GM18868 (cell line): Measurements from ENCODE around the gene BEND7.
A peak's percentile ranks its signal among the peaks of the same experiment; 100 is the strongest.
"Not testable (repeated sequence)": the region's sequence is repeated elsewhere in the genome, so short reads cannot be mapped to it uniquely, and the experiment has no call there.

Source experiments
- ATAC-seq: cut with Tn5 transposase; IDR thresholded peaks from one replicate; pipeline ENCODE4 v1.9.1; 2021; ENCODE audit warnings: mild to moderate bottlenecking, moderate library complexity; ENCODE audit not compliant: unreplicated experiment

Gene BEND7, protein sequence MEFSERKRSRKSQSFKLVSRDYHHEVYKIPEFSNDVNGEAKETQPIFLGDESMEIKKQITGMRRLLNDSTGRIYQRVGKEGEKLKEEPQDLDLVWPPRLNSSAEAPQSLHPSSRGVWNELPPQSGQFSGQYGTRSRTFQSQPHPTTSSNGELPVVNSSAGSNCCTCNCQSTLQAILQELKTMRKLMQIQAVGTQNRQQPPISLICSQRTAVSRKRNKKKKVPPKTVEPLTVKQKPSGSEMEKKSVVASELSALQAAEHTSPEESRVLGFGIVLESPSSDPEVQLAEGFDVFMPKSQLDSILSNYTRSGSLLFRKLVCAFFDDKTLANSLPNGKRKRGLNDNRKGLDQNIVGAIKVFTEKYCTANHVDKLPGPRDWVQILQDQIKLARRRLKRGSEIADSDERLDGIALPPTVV

DNA sequence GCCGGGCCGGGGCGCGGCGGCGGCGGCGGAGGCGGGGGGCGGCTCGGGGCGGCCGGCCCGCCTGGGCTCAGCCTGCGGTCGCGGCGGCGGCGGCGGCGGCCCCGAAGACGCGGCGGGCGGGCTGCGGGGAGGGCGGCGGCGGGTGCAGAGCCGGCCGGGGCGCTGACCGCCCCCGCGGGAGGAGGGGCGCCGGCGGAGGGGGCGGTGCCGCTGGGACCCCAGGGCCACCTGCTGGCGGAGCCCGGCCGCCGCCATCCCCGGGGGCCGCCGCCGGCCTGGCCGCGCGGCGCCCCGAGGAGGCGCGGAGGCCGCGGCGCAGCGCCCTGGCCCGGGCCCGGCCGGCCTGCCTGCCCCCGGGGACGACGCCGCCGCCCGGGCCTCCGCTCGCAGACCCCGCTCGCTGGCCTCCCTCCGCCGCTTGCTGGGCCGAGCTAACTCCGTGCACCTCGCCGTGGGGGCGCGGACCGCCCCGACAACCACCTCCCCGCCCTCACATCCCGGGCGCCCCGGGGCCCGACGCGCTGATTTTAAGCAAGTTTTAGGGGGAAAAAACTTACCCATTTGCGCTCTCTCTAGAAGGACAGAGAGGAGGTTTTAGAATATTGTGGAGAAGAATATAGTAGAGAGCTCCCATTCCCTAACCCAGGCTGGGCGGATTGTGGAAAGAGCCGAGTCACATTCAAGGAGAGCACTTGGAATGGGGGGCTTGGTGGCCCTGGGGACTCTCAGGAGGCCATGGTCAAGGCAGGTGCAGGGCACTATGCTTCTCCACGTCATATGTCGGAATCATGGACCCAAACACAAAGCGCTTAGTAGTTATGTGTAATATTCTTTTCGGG lies at the start of gene BEND7:
Gene BEND7 (minus strand): TSS at position 140 of the 839 bp plus-strand sequence. CDS start 481 bp downstream, outside the sequence.
- no peak for ATAC-seq

DNA sequence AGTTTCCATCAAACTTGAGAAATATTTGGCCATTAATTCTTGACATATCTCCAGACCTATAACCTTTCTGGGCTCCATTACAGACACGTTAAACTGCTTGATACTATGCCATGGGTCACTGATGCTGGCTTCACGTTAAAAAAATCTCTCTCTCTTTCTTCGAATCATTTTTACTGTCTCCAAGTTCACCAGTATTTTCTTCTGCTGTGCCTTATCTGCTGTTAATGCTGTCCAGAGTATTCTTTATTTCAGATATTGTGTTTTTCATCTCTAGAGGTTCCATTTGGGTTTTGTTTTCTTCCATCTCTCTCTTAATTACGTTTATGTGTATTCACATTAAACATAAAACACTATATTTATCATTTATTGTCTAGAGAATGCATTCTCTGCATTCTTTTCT lies 45.1 kb upstream of the BEND7 start:
- ATAC-seq, result no peak

DNA sequence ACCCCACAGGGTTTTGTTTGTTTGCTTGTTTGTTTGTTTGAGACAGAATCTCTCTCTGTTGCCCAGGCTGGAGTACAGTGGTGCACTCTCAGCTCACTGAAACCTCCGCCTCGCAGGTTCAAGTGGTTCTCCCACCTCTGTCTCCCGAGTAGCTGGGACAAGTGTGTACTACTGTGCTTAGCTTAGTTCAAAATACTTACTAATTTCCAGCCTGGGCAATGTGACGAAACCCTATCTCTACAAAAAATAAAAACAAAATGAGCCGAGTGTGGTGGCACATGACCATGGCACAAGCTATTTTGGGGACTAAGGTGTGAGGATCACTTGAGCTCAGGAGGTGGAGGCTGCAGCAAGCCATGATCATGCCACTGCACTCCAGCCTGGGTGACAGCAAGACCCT lies 42.7 kb upstream of the BEND7 start:
- no peak for ATAC-seq

DNA sequence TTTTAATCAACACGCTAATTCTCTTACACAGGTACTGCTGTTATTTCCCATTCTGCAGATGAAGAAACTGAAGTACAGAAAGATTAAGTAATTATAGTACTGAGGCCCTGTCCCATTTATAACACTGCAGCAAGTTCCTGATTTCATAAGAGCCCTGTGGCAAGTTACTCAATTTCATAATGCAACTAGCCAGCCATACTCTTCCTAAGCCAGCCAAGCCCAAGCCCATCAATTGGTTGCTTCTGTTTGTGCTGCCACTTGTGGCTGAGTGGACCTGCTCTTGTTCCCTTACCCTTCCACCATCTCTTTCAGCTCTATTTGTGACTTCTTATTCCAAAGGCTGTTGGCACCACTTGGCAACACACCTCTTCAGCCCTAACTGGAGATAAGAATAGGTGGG lies 38.2 kb upstream of the BEND7 start:
- no peak for ATAC-seq

DNA sequence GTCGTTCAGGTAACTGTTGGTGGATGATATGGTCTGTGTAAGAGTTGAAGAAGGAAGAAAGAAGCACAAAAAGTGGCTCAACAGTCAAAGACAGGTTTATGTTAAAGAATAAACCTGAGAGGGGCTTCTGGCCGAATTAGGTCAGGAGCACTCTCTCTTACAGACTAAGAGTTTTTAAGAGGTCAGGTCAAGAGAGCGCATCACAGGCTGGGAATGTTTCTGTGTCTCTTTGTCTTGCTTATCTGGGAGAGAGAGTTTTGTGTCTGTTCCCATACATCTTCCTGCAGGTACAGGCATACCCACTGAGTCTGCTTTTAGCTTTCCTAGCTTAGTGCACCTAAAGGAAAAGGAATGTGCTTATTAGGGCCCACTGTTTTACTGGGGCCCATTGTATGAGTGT lies 35.8 kb upstream of the BEND7 start:
- ATAC-seq, result no peak

DNA sequence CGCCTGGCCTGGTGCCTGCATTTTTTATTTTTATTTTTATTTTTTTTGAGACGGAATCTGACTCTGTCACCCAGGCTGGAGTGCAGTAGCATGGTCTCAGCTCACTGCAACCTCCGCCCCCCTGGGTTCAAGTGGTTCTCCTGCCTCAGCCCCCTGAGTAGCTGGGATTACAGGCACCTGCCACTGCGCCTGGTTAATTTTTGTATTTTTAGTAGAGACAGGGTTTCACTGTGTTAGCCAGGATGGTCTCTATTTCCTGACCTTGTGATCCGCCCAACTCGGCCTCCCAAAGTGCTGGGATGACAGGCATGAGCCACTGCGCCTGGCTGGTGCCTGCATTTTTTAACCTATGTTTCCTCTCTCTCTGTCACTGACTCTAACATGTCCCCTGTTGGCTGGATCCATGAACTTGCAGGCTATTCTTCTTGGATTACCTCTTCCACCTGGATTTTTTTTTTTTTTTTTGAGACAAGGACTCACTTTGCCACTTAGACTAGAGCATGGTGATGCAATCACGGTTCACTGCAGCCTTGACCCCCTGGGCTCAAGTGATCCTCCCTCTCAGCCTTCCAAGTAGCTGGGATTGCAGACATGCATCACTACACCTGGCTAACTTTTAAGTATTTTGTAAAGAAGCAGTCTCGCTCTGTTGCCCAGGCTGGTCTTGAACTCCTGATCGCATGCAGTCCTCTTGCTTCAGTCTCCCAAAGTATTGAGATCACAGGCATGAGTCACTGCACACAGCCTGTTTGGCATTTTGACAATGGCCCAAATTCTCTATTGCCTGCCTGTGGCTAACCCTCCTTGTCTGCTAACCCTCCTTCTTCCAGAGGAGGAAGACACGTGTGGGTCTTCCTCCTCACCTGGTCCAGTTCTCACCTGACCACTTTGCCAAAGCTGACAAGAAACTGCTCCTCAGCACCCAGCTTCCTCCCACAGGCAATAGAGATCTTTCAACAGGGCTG lies 34.9 kb upstream of the BEND7 start:
- no peak for ATAC-seq

DNA sequence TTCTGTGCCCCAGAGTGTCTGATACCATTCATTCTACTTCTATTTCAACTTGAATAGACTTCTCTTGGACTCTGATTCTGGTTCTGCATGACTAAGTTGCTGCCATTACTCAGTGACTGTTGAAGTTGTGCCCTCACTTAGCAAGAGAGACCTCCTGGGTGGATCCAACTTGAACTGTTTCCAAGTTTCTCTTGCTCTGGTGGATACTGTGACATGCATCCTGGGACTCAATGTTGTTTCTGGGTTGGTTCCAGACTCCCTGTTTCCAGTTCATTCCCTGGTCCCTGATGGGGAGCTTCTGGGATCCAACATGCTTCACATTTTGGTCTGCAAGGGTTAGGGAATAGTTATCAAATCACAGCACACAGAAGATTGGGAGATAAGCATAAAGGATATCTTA lies 31.8 kb upstream of the BEND7 start:
- no peak for ATAC-seq

DNA sequence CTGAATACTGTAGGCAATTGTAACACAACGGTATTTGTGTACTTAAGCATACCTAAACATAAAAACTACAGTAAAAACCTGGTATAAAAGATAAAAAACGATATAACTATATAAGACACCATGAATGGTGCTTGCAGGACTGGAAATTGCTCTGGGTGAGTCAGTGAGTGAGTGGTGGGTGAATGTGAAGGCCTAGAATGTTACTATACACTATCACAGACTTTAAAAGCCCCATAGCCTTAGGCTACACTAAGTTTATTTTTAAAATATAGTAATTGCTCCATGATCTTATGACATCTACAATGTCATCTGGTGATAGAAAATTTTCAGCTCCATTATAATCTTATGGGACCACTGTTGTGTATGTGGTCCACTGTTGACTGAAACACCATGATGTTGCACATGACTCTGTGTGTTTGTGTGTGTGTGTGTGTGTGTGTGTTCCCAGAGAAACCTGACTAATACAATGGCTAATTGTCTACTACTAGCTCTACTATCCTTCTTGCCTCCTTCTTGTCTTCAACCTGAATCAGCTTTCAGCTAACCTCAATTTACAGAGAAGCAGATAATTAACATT lies 30.4 kb upstream of the BEND7 start:
- ATAC-seq, result no peak

DNA sequence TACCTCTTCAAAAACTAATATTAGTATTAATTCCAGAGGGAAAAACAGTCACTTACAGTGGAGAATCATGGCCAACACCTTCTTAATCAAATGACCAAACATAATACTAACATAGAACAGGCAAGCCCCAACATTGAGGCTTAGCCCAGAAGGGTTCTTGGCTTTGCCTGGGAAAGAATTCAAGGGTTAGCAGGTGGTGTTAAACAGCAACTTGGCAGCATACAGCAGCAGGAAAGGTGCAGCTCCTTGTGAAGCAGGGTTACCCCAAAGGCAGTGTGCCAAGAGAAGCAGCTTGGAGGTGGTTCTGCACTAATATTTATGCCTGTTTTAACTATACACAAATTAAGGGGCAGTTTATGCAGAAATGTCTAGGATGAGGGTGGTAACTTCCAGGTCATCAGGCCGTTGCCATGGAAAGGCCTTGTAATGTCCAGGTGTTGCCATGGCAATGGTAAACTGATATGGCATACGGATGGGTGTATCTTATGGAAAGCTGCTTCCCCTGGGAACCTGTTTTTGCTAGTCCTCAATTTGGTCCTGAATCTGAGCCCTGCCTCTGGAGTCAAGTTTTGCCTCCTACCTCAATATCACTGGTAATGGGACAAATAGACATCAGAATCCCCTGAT lies 27.2 kb upstream of the BEND7 start:
- ATAC-seq, result no peak

DNA sequence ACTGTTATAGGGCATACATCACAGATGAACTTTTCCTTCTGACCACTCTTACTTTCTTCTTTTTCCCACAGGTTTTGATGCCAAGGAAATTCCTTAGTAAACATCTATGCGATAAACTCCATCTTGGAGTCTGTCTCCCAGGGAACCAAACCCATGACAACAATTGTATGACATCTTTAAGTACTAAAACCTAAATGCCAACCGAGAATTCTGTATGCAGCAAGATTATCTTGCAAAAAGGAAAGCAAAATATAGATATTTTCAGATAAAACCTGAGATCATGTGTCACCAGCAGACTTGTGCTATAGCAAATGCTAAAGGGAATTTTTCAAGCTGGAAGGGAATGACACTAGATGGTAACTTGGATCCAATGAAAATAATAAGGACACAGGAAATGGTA lies 22.0 kb upstream of the BEND7 start:
- ATAC-seq, result no peak

DNA sequence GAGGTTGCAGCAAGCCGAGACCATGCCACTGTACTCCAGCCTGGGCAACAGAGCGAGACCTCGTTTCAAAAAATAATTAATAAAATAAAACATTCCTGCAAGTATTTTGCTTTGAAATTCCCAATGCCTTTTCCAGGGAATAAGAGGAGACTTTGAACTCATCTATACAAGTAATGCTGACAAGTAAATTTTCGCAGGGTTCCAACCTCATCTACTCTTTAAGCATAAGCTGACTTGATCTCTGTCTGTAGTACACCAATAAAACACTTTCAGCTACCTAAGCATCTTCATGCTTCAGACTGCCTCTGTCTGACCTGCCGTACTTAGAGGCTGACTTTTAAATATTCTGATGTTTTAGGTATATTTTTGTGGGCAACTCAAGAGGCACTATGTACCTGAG lies 13.7 kb upstream of the BEND7 start:
- no peak for ATAC-seq

DNA sequence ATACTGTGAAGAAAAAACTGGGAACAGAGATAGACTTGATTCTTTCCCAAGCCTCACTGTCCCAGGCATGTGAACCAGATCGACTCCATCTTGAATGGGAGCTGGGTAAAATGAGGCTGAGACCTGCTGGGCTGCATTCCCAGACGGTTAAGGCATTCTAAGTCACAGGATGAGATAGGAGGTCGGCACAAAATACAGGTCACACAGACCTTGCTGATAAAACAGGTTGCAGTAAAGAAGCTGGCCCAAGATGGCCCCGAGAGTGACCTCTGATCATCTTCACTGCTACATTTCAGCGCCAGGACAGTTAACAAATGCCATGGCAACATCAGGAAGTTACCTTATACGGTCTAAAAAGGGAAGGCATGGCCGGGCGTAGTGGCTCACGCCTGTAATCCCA lies 9.2 kb upstream of the BEND7 start:
- ATAC-seq, result not testable (repeated sequence)

DNA sequence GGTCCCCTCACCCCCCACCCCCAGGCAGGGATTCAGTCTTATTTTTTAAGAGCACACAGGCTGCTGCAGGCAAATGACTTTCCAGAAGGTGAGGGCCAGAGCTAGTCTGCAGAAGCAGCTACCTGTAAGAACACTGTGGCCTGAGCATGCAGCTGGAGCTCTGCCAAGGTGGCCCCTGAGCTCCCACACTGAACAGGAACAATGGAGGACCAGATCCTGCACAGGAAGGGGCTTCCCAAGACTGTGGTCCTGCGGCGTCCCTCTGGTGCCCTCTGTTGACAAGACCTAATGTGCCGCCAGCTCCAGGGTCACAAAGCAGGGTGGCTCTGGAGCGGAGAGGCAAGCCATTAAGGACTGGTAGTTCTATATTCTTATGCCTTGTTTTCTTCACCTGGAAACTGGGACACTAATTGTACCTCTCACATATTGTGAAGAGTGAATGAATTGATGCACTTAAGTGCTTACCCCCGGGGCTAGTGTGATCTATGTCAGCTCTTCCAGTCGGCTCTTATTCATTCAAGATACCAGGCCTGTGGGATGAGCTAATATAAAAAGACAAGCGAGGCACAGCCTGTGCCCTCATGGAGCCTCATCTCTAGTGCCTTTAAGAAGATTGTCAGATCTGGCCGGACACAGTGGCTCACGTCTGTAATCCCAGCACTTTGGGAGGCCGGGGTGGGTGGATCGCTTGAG lies 8.0 kb upstream of the BEND7 start:
- ATAC-seq, result peak; percentile 60

DNA sequence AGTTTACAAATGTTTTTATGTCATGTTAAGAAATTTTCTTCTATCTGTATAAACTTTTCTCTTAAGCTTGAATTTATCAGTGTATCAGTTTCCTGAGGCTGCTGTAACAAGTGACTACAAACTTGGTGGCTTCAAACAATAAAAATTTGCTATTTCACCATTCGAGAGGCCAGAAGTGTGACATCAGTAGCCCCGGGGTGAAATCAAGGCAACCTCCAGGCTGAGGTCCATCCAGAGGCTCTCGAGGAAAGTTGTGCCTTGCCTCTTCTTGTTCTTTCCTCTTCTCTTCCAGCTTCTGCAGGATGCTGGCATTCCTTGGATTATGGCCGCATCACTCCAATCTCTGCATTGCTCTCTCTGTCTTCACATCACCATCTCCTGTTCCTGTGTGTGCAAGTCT lies 6.5 kb upstream of the BEND7 start:
- no peak for ATAC-seq

DNA sequence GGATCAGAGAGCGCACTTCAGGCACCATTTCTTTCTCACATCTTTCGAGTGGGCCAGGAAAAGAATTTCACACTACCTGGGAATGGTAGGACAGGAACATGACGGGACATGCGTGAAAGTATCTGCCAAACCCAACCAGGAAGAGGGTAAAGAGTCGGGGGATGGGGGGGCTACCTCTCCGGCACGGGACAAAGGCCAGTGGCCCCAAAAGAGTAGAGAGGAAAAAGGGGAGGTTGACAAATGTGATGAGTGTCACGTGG lies 830 bp upstream of the BEND7 start:
- ATAC-seq, result no peak

DNA sequence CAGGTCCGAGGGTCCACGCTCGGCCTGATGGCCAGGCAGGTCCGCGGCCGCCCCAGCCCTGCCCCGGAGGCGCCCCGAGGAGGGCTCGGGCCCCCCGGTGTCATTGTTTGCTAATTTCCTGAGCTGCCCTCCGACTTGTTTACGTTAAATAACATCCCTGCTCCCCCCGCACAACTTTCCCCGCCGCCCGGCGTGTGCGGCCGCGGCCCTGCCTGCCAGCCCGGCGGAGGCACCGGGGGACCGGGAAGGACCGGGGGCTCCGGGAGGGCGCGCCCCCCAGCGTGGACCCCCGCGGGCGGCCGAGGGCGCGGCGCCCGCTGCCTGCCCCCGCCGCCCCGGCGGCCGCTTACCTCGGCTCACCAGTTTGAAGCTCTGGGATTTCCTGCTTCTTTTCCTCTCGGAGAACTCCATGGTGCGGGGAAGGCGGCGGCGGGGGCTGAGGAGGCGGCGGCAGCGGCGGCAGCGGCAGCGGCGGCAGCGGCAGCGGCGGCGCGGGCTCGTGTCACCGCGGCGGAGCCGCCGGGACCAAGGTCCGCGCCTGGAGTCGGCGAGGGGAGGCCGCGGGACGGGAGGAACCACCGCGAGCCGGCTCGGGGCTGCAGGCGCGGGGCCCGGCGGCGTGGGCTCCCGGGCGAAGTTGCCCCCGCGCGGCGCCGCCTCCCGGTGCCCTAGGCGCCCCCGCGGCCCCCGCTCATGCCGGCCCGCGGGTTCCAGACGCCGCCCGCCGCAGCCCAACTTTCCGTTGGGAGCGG lies 515 bp downstream of the BEND7 start:
- ATAC-seq, result no peak

DNA sequence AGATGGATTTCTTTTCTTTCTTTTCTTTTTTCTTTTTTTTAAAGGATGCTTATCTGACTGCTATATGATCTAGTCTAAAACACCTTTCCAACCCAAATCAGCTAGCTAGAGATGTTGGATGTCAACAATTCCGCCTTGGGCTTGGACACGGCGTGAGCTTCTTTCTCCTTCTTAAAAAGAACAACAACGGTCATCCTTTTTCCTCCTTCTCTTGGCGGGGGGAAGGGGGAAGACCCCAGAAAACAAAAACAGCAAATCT lies 1.0 kb downstream of the BEND7 start:
- no peak for ATAC-seq

DNA sequence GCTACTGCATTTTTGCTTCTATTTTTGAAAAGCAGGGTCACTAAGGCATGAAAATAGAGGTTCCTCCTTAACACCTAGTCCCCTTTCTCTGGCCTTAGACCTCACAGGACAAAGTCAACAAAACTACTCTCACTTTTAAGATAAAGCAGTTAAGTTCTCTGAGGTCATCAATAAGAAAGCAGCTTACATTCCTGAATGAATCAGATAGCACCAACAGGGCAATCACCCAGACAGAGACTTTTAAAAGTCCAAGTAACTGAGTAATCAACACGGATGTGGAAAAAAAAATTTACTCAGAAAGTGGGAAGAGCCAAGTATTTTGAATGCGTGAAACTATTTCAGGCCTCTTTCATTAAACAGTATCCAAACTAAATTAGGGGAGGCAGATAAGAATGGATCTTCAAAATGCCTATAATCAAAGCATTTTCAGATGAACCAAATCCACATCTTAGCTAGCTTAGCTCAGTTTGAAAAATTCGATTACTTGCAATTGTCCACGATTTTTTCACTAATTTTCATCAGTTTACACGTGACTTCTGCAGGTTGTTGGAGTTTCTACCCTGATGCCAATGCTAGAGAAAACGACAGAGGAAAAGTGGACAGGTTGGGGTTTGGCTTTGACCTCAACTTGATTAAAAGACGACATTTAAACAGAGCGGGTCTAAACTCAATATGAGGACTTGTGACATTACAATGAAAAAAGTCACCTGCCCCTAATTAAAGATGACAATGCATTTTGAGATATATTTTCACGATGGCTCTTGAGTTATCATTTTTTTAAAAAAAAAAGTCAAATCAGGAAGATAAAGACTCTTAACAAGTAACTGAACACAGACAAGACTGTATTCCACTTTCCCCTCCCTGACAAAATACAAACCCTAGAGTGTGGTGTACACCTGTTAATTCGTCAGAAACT lies 1.6 kb downstream of the BEND7 start:
- no peak for ATAC-seq
